ENCODE measurements around the gene NCOA1. TPM values are rescaled to one million over a fixed set of nuclear protein-coding genes. Genes with fewer than 3 reads are reported as not detected.

The NCOA1 gene
- polyA plus RNA-seq, 1 donor from 2014 or later = 23.0 TPM

DNA sequence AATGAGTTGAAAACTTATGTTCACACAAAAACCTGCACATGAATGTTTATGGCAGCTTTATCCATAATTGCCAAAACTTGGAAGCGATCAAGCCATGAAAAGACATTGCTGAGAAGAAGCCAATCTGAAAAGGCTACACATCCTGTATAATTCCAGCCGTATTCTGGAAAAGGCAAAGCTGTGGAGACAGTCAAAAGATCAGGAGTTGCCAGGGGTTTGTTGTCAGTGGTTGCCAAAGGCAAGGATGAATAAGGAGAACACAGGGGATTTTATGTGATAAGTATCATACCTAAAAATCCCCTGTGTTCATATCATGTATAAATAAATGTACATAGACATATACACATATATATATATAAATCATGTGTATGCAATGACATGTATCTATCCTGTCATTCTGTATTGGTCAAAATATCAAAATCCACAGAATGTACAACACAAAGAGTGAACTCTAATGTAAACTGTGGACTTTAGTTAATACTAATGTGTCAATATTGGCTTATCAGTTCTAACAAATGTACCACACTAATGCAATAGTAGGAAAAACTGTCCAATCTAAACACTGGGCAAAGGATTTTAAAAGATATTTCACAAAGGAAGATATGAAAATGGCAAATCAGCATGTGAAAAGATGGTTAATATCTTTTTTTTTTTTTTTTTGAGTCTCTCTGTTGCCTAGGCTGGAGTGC is 226.4 kb downstream of the NCOA1 start:
- no peaks in the 10 kb centered on the region for H3K79me2 ChIP-seq (replicated peaks; ENCODE audit: insufficient read depth, low read length)
- no peaks in the 10 kb centered on the region for H3F3A ChIP-seq (ENCODE audit: insufficient read depth, low read length, poor library complexity, severe bottlenecking)
- no peak overlapping the region for H3K27ac ChIP-seq (ENCODE audit: low read length)
- H2AFZ ChIP-seq (ENCODE audit: low read depth, low read length) = no peak overlapping the region
- no peak overlapping the region for H3K4me3 ChIP-seq (ENCODE audit: low read length)
- no peak overlapping the region for H3K9ac ChIP-seq (ENCODE audit: low read length)
- H3K9me2 ChIP-seq (ENCODE audit: insufficient read depth, low read length) = no peaks in the 10 kb centered on the region
- H3K27me3 ChIP-seq (ENCODE audit: insufficient read depth, low read depth, low read length) = no peaks in the 10 kb centered on the region
- no peaks in the 10 kb centered on the region for H4K20me1 ChIP-seq (ENCODE audit: insufficient read depth)
- no peaks in the 10 kb centered on the region for H3K36me3 ChIP-seq (ENCODE audit: insufficient read depth, low read length)
- H3K9me3 ChIP-seq (ENCODE audit: low read length) = no peaks in the 10 kb centered on the region
- TF ChIP-seq POLR2AphosphoS5 (IDR thresholded peaks at IDR 0.05) (no peak), RAD21 (conservative IDR thresholded peaks at IDR 0.05) (no peak), CTCF (IDR thresholded peaks at IDR 0.05; ENCODE audit: poor library complexity, severe bottlenecking) (no peak), TAF1 (IDR thresholded peaks at IDR 0.05; ENCODE audit: low read depth) (no peak)
- H3K4me2 ChIP-seq (ENCODE audit: low read length) = no peak overlapping the region

DNA sequence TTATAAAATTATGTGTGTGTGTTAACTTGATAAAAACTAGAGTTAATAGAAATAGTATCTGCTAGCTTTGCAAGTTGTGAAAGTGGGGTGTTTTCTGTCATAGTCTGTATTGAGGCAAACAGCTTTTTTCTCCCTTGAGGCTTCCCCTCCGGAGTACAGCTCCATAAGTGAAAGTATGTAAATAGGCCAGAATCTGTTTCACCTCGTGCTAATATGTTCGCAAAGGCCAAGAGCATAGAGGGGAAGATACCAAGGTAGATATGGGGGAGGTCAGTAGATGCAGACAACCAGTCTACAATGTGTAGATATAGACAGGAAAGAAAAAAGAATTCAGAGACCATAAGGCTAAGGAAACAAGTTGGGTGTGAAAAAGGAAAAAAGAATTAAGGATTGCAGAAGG is 229.3 kb downstream of the NCOA1 start:
- H3F3A ChIP-seq (ENCODE audit: insufficient read depth, low read length, poor library complexity, severe bottlenecking) = no peaks in the 10 kb centered on the region
- no peak overlapping the region for H3K4me2 ChIP-seq (ENCODE audit: low read length)
- no peak overlapping the region for H3K4me3 ChIP-seq (ENCODE audit: low read length)
- H3K9me3 ChIP-seq (ENCODE audit: low read length) = no peaks in the 10 kb centered on the region
- H3K36me3 ChIP-seq (ENCODE audit: insufficient read depth, low read length) = no peaks in the 10 kb centered on the region
- no peaks in the 10 kb centered on the region for H3K27me3 ChIP-seq (ENCODE audit: insufficient read depth, low read depth, low read length)
- H3K27ac ChIP-seq (ENCODE audit: low read length) = no peak overlapping the region
- TF ChIP-seq MXI1 (conservative IDR thresholded peaks at IDR 0.05; ENCODE audit: poor library complexity, severe bottlenecking) = no peak
- no peak for TF ChIP-seq EP300 (conservative IDR thresholded peaks at IDR 0.05; ENCODE audit: poor library complexity, severe bottlenecking)
- no peak for TF ChIP-seq POLR2AphosphoS5 (IDR thresholded peaks at IDR 0.05)
- TF ChIP-seq, protein P1, sequence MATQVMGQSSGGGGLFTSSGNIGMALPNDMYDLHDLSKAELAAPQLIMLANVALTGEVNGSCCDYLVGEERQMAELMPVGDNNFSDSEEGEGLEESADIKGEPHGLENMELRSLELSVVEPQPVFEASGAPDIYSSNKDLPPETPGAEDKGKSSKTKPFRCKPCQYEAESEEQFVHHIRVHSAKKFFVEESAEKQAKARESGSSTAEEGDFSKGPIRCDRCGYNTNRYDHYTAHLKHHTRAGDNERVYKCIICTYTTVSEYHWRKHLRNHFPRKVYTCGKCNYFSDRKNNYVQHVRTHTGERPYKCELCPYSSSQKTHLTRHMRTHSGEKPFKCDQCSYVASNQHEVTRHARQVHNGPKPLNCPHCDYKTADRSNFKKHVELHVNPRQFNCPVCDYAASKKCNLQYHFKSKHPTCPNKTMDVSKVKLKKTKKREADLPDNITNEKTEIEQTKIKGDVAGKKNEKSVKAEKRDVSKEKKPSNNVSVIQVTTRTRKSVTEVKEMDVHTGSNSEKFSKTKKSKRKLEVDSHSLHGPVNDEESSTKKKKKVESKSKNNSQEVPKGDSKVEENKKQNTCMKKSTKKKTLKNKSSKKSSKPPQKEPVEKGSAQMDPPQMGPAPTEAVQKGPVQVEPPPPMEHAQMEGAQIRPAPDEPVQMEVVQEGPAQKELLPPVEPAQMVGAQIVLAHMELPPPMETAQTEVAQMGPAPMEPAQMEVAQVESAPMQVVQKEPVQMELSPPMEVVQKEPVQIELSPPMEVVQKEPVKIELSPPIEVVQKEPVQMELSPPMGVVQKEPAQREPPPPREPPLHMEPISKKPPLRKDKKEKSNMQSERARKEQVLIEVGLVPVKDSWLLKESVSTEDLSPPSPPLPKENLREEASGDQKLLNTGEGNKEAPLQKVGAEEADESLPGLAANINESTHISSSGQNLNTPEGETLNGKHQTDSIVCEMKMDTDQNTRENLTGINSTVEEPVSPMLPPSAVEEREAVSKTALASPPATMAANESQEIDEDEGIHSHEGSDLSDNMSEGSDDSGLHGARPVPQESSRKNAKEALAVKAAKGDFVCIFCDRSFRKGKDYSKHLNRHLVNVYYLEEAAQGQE (IDR thresholded peaks at IDR 0.05; ENCODE audit: borderline replicate concordance) = no peak
- no peak for TF ChIP-seq SMC3 (conservative IDR thresholded peaks at IDR 0.05; ENCODE audit: poor library complexity)
- TF ChIP-seq EZH2 (IDR thresholded peaks at IDR 0.05; ENCODE audit: borderline replicate concordance, insufficient read depth, low read length, poor library complexity, severe bottlenecking) = no peak
- TF ChIP-seq TAF1 (IDR thresholded peaks at IDR 0.05; ENCODE audit: low read depth) = no peak
- TF ChIP-seq CTCF (IDR thresholded peaks at IDR 0.05; ENCODE audit: poor library complexity, severe bottlenecking) = no peak
- TF ChIP-seq RAD21 (conservative IDR thresholded peaks at IDR 0.05) = no peak
- no peaks in the 10 kb centered on the region for H4K20me1 ChIP-seq (ENCODE audit: insufficient read depth)
- no peaks in the 10 kb centered on the region for H3K79me2 ChIP-seq (replicated peaks; ENCODE audit: insufficient read depth, low read length)
- no peak overlapping the region for H3K9ac ChIP-seq (ENCODE audit: low read length)
- H2AFZ ChIP-seq (ENCODE audit: low read depth, low read length) = no peak overlapping the region
- H3K9me2 ChIP-seq (ENCODE audit: insufficient read depth, low read length) = no peaks in the 10 kb centered on the region
